AG04449 (cell line): ENCODE measurements around the gene LETM1.

ENCODE experiments used
- CTCF ChIA-PET: fragments of 350-600 bp; formaldehyde crosslinking; extraction: SDS; loops from one replicate; lab custom pipeline; 2021; ENCODE audit warnings: antibody characterized with exemption; lab: Yijun Ruan, JAX
- POLR2A ChIA-PET: fragments of 400-600, 350-600 bp; formaldehyde crosslinking; extraction: SDS; loops from one replicate; lab custom pipeline; 2020; ENCODE audit warnings: antibody characterized with exemption, inconsistent platforms; lab: Yijun Ruan, JAX
- DNase-seq: peaks from one replicate; pipeline ENCODE4 v3.0.0-alpha.2; 2010; ENCODE audit warnings: low read depth, low spot score
- H3K4me3 ChIP-seq: 2 replicates; pipeline ENCODE4 v1.5.1; 2011; ENCODE audit warnings: low read depth, mild to moderate bottlenecking, control low read depth, low read length
- TF ChIP-seq, protein P1 (sequence below): IDR thresholded peaks from one replicate; pipeline ENCODE4 v1.5.1; 2011; ENCODE audit warnings: mild to moderate bottlenecking, moderate library complexity, low read length, control low read depth, inconsistent platforms; ENCODE audit not compliant: insufficient read depth; ENCODE audit errors: missing control alignments

The LETM1 gene

GRCh38 chr4:1764670-1765069, 91.3 kb downstream of the LETM1 start:
- H3K4me3 ChIP-seq: no peak overlapping the region
- no peak for DNase-seq
- ChIA-PET POLR2A (no interaction called here), CTCF (interaction anchor here (0.7 to 1.8 kb wide), 7 partner anchors 10 to 146 kb away, joined by 3 to 5 read pairs (median 3); no protein-coding TSS in a partner anchor)
- TF ChIP-seq, protein P1, sequence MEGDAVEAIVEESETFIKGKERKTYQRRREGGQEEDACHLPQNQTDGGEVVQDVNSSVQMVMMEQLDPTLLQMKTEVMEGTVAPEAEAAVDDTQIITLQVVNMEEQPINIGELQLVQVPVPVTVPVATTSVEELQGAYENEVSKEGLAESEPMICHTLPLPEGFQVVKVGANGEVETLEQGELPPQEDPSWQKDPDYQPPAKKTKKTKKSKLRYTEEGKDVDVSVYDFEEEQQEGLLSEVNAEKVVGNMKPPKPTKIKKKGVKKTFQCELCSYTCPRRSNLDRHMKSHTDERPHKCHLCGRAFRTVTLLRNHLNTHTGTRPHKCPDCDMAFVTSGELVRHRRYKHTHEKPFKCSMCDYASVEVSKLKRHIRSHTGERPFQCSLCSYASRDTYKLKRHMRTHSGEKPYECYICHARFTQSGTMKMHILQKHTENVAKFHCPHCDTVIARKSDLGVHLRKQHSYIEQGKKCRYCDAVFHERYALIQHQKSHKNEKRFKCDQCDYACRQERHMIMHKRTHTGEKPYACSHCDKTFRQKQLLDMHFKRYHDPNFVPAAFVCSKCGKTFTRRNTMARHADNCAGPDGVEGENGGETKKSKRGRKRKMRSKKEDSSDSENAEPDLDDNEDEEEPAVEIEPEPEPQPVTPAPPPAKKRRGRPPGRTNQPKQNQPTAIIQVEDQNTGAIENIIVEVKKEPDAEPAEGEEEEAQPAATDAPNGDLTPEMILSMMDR: no peak

GRCh38 chr4:1763550-1764080, 92.3 kb downstream of the LETM1 start:
- ChIA-PET CTCF (interaction anchor here (1.1 to 1.7 kb wide), 3 partner anchors 11 to 14 kb away, joined by 3 to 5 read pairs (median 4); no protein-coding TSS in a partner anchor), POLR2A (no interaction called here)
- H3K4me3 ChIP-seq: no peak overlapping the region
- DNase-seq: no peak
- TF ChIP-seq, protein P1: no peak

DNA sequence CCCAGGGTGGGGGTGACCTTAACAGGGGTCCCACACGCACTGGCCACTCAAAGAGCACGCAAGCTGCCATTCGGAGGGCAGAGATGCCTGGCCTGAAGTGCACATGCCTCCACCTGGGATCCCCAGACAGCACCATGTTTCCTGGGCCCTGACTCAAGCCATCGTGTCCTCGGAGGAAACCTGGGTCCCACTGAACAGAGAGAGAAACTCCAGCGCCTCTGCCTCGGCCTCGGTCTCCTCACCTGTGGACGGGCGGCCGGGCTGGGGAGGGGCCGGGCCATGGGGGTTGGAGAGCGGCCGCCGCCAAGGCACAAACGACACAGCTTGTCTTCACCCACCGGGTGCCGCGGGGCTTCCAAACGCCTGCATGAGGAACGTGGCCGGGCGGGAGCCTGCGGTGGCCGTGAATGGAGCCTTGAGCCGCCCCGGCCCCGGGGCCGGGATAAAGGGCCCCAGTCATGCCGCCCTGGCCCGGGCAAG, 92.8 kb downstream of the LETM1 start:
- TF ChIP-seq, protein P1: no peak
- ChIA-PET POLR2A (no interaction called here), CTCF (interaction anchor here (0.6 to 1.7 kb wide), 3 partner anchors 12 to 15 kb away, joined by 3 to 5 read pairs (median 4); no protein-coding TSS in a partner anchor)

GRCh38 chr4:1762264-1763010, 93.5 kb downstream of the LETM1 start:
- TF ChIP-seq, protein P1: no peak
- no peak for DNase-seq
- no peak overlapping the region for H3K4me3 ChIP-seq
- ChIA-PET POLR2A (no interaction called here), CTCF (interaction anchor here (0.6 to 1.3 kb wide), 4 partner anchors 10 to 14 kb away, joined by 3 to 5 read pairs (median 3); no protein-coding TSS in a partner anchor)

More for the DNA sequence above, 92.8 kb downstream of the LETM1 start:
- DNase-seq: no peak
- H3K4me3 ChIP-seq: no peak overlapping the region
